HepG2 (cell line): ENCODE measurements around the gene TBC1D1. TPM values are rescaled to one million over a fixed set of nuclear protein-coding genes. Genes with fewer than 3 reads are reported as not detected.

ENCODE experiments used
- ATAC-seq: fragments of 200-7000 bp; cut with Tn5 transposase; 3 replicates; pipeline ENCODE4 v1.9.1; 2020; ENCODE audit warnings: mild to moderate bottlenecking, moderate library complexity
- BruUV-seq: library from RNA; stranded (reverse); fragments of 400-500 nt; replicated peaks from 2 replicates; lab custom pipeline; 2021; lab: Mats Ljungman, UMichigan
- CTCF ChIA-PET: fragments of 300-600 bp; formaldehyde crosslinking; extraction: SDS; loops from one replicate; lab custom pipeline; 2021; ENCODE audit warnings: low total read pairs, inconsistent platforms, low intra/inter-chr PET ratio; lab: Yijun Ruan, JAX
- POLR2A ChIA-PET: fragments of 350-600 bp; sonication (Branson Sonifier 250); formaldehyde crosslinking; loops from one replicate; lab custom pipeline; 2020; ENCODE audit warnings: antibody characterized with exemption, inconsistent platforms; lab: Yijun Ruan, JAX
- DNase-seq: peaks from one replicate; pipeline ENCODE4 v3.0.0-alpha.2; 2015; ENCODE audit warnings: low spot score
- FAIRE-seq: peaks from 3 replicates; lab custom pipeline; 2011; peaks lifted over from hg19 to GRCh38; lab: Jason Lieb, UNC
- H2AFZ ChIP-seq: one replicate; pipeline ENCODE4 v1.6.1; 2011; ENCODE audit warnings: low read length, inconsistent platforms
- H3K27ac ChIP-seq: fragments of 300-600 bp; 3 replicates; pipeline ENCODE4 v1.8.0; 2011; ENCODE audit warnings: mixed run types, mild to moderate bottlenecking, mixed read lengths, low read length, inconsistent platforms; ENCODE audit not compliant: insufficient read depth; ENCODE audit errors: extremely low read length
- H3K27me3 ChIP-seq, 2 experiments: fragments of 200-600 bp in 1 of 2; 2 replicates in 1 of 2; 3 replicates in 1 of 2; pipeline versions ENCODE4 v1.6.0 to v1.8.0; 2011; ENCODE audit warnings: low read length in 2 of 2, mild to moderate bottlenecking in 2 of 2, moderate library complexity in 2 of 2, inconsistent platforms in 1 of 2; ENCODE audit not compliant: insufficient read depth in 2 of 2, control insufficient read depth in 1 of 2
- H3K36me3 ChIP-seq, 2 experiments: fragments of 200-600 bp in 1 of 2; replicated peaks in 1 of 2; 2 replicates in 1 of 2; 3 replicates in 1 of 2; pipeline versions ENCODE4 v1.5.1 to v1.8.0; 2011; ENCODE audit warnings: low read length in 2 of 2, inconsistent platforms in 1 of 2; ENCODE audit not compliant: insufficient read depth in 2 of 2, control insufficient read depth in 1 of 2
- H3K4me1 ChIP-seq: 2 replicates; pipeline ENCODE4 v1.5.1; 2012; ENCODE audit warnings: low read length, inconsistent platforms; ENCODE audit not compliant: insufficient read depth
- H3K4me2 ChIP-seq: 2 replicates; pipeline ENCODE4 v1.6.0; 2011; ENCODE audit warnings: low read depth, low read length, inconsistent platforms
- H3K4me3 ChIP-seq, 3 experiments: fragments of 200-600 bp in 1 of 3; sonication (generic), shearing (Covaris generic) in 1 of 3; replicated peaks in 1 of 3; 2 replicates each; pipeline ENCODE4 v1.5.1; 2011 to 2016; ENCODE audit warnings: low read length in 3 of 3, inconsistent platforms in 2 of 3, low read depth in 2 of 3, mild to moderate bottlenecking in 2 of 3, control low read depth in 1 of 3, mixed read lengths in 1 of 3; ENCODE audit not compliant: insufficient read depth in 1 of 3
- H3K79me2 ChIP-seq: one replicate; pipeline ENCODE4 v1.6.1; 2011; ENCODE audit warnings: low read length, inconsistent platforms; ENCODE audit not compliant: insufficient read depth
- H3K9ac ChIP-seq: 2 replicates; pipeline ENCODE4 v1.6.0; 2011; ENCODE audit warnings: mild to moderate bottlenecking, low read depth, low read length, inconsistent platforms; ENCODE audit not compliant: insufficient read depth
- H3K9me3 ChIP-seq: 2 replicates; pipeline ENCODE4 v1.5.1; 2012; ENCODE audit warnings: mild to moderate bottlenecking, low read length
- H4K20me1 ChIP-seq: 2 replicates; pipeline ENCODE4 v1.6.0; 2011; ENCODE audit warnings: inconsistent platforms, mild to moderate bottlenecking, low read length, moderate library complexity; ENCODE audit not compliant: insufficient read depth
- FOXA1 ChIP-seq, 2 experiments: fragments of 450-650 bp in 1 of 2; sonication (generic) in 1 of 2; formaldehyde crosslinking in 1 of 2; IDR thresholded peaks; 2 replicates each; pipeline versions ENCODE4 v1.4.0 to v1.6.1; 2016 to 2020; ENCODE audit warnings: missing genetic modification reagents in 1 of 2
- TOE1 ChIP-seq: sonication (generic); formaldehyde crosslinking; IDR thresholded peaks from 2 replicates; pipeline ENCODE4 v1.4.0; 2020; ENCODE audit warnings: mild to moderate bottlenecking, missing genetic modification reagents
- TRIM24 ChIP-seq: sonication (generic); formaldehyde crosslinking; IDR thresholded peaks from 2 replicates; pipeline ENCODE4 v1.8.0; 2022; ENCODE audit warnings: mild to moderate bottlenecking, missing genetic modification reagents
- USF2 ChIP-seq, 2 experiments: sonication (generic) in 1 of 2; formaldehyde crosslinking in 1 of 2; IDR thresholded peaks; 2 replicates each; pipeline versions ENCODE4 v1.5.1 to v1.6.1; 2011 to 2020; ENCODE audit warnings: borderline replicate concordance in 1 of 2, low read depth in 1 of 2, low read length in 1 of 2, mild to moderate bottlenecking in 1 of 2, missing genetic modification reagents in 1 of 2, moderate library complexity in 1 of 2
- YY1 ChIP-seq: IDR thresholded peaks from 2 replicates; pipeline ENCODE4 v1.6.1; 2011; ENCODE audit warnings: low read length, low read depth, moderate library complexity, mild to moderate bottlenecking; ENCODE audit not compliant: insufficient read depth, insufficient replicate concordance
- ZNF552 ChIP-seq: sonication (generic); formaldehyde crosslinking; IDR thresholded peaks from 2 replicates; pipeline ENCODE4 v1.9.0; 2022; ENCODE audit warnings: missing genetic modification reagents, mild to moderate bottlenecking, borderline replicate concordance
- ZNF644 ChIP-seq: IDR thresholded peaks from 2 replicates; pipeline ENCODE4 v1.6.1; 2016; ENCODE audit warnings: low read depth
- ZNF83 ChIP-seq: sonication (generic); formaldehyde crosslinking; IDR thresholded peaks from 2 replicates; pipeline ENCODE4 v1.4.0; 2020; ENCODE audit warnings: missing genetic modification reagents, mild to moderate bottlenecking, borderline replicate concordance
- WGBS: methylation state at CpG from one replicate; pipeline ENCODE4 v1.1.6; 2017; ENCODE audit warnings: low lambda C conversion rate; 5-methylcytosine and 5-hydroxymethylcytosine counted together
- in situ Hi-C: cut with HindIII; loops from 2 replicates; pipeline ENCODE4 v1.10.0; 2017; ENCODE audit warnings: low pct_unique_long_range_greater_than_20kb; ENCODE audit not compliant: extremely low pct_ligation_motif_present
- intact Hi-C: fragments of 100-400 bp; cut with micrococcal nuclease; formaldehyde crosslinking; loops from one replicate; pipeline ENCODE4 v1.10.0; 2022; ENCODE audit not compliant: unreplicated experiment
- polyA plus RNA-seq, 8 experiments: library from polyadenylated mRNA; depleted of rRNA in 3 of 8; stranded (reverse) in 7 of 8; unstranded in 1 of 8; fragments of >200 nt; fragmentation: Illumina TruSeq in 4 of 8; extraction: Trizol in 4 of 8; gene quantifications; 2 replicates each; pipeline versions ENCODE4 v1.2.1 to v1.2.3, GENCODE V29; 2011 to 2016; ENCODE audit warnings: low read depth in 4 of 8, missing spikeins in 1 of 8, mixed read lengths in 1 of 8; ENCODE audit not compliant: insufficient read depth in 1 of 8
- total RNA-seq, 5 experiments: library from RNA; depleted of rRNA; stranded (reverse); fragments of >200 nt; fragmentation: Illumina TruSeq; extraction: Trizol; gene quantifications; 2 replicates each; pipeline ENCODE4 v1.2.3, GENCODE V29; 2016; ENCODE audit warnings: low read depth in 1 of 5

The TBC1D1 gene
- total and polyA plus RNA-seq, 2 of the 13 experiments (the other 11 are each of a cell fraction or from before 2014, with no cell fraction given): 37.3 to 62.8 TPM

DNA sequence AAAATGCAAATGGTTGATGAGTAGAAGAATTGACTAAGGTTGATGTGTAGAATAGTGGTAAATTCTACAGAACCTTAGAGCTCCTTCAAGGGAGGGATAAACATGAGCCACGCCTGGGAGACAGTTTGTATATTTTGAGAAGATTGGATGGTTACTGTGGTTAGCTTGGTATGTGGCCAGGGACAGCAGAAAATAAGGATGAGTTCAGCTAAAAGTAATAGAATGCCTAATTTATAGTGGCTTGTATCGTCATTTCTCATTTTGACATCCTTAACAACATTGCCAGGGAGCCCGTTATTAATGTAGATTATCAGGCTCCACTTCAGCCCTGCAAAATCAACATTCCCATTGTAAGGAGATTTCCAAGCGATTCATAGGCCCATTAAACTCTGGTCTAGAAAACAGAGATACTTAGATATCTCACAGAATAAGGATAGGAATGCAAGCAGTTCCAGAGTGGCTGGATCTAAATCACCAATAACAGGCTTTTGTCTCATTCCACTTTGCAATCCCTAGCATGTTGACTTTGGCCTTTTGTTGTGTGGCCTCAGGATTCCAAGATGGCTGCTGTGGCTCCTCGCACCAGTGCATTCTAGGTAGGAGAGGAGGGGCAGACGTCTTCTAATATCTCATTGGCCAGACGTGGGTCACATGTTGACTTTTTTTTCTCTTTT, 62.9 kb downstream of the TBC1D1 start:
- WGBS: 54% methylated on average over 7 of the region's 7 CpGs
- Histone ChIP-seq H2AFZ (no peak overlapping the region), H3K9ac (no peak overlapping the region), H3K4me2 (no peak overlapping the region), H3K36me3 (no peaks in the 10 kb centered on the region), H3K4me3 (no peak overlapping the region), H3K4me1 (peaks cover 48% of the 10 kb centered on the region), H4K20me1 (no peaks in the 10 kb centered on the region), H3K9me3 (no peaks in the 10 kb centered on the region), H3K79me2 (no peaks in the 10 kb centered on the region), H3K27me3 (no peaks in the 10 kb centered on the region; a peak in 1 of 5 replicates), H3K27ac (no peak overlapping the region)
- TF ChIP-seq ZNF644 (CRISPR knock-in tag) (peak; percentile 55; the same call in 1 of the 2 replicates), FOXA1 (IDR thresholded peaks at IDR 0.05) (no peak), FOXA1 (CRISPR knock-in tag; IDR thresholded peaks at IDR 0.05) (peak; percentile 37; the same call in 1 of the 2 replicates), ZNF552 (no peak), TOE1 (CRISPR knock-in tag) (no peak), ZNF83 (CRISPR knock-in tag) (no peak), YY1 (peak; percentile 70), USF2 (IDR thresholded peaks at IDR 0.05; ENCODE audit: low read depth, low read length) (peak; percentile 37; the same call in 1 of the 2 replicates), USF2 (CRISPR knock-in tag; IDR thresholded peaks at IDR 0.05; ENCODE audit: borderline replicate concordance) (no peak; the same call in 1 of the 2 replicates), TRIM24 (no peak)
- DNase-seq (peak; percentile 18), FAIRE-seq (no peak), ATAC-seq (no peak)
- in situ Hi-C loops: no loop called here
- BruUV-seq: no TSS peak
- intact Hi-C loops: no loop called here
- POLR2A ChIA-PET: no interaction called here
- CTCF ChIA-PET: no interaction called here
